HG03135 (cell line): ENCODE measurements around the gene TMEM147.
"Not testable (repeated sequence)": the region's sequence is repeated elsewhere in the genome, so short reads cannot be mapped to it uniquely, and the experiment has no call there.

Experiments used
- ATAC-seq: cut with Tn5 transposase; IDR thresholded peaks from one replicate; pipeline ENCODE4 v1.9.1; 2021; ENCODE audit warnings: mild to moderate bottlenecking, moderate library complexity; ENCODE audit not compliant: unreplicated experiment

Gene TMEM147

DNA sequence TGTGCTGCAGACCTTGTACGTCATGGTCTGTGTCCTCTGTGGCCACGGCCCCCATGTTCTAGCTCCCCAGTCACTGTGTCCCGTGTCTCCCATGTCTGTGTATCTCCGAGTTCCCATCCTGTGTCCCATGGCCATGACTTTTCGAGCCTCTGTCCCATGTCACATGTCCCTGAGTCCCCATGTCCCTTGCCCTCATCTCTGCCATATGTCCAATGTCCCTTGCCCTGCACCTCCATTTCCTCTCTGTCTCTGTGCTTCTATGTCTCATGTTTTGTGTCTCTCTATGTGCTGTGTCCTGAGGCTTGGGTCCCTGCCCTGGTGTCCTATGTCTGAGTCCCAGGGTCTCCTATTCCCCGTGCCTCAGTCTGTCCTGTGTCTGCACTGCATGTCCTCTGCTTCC is 16.0 kb downstream of the TMEM147 start:
- no peak for ATAC-seq

DNA sequence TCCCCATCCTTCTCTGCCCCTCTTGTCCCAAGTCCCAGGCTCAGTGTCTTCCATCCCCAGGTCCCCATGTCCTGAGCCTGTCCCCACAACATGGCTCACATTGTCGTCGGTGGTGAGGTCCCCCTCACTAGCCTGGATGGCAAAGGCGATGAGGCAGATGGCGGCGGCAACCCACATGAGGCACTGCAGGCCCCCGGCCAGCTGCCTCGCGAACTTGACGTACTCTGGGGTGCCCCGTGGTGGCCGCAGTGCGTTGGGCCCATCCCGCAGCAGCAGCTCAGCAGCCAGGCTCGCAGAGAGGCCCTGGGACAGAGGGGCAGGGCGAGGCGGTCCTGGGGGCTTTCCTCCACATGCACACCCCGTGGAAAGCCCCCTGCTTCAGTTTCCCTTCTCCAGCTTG is 16.9 kb downstream of the TMEM147 start:
- no peak for ATAC-seq

DNA sequence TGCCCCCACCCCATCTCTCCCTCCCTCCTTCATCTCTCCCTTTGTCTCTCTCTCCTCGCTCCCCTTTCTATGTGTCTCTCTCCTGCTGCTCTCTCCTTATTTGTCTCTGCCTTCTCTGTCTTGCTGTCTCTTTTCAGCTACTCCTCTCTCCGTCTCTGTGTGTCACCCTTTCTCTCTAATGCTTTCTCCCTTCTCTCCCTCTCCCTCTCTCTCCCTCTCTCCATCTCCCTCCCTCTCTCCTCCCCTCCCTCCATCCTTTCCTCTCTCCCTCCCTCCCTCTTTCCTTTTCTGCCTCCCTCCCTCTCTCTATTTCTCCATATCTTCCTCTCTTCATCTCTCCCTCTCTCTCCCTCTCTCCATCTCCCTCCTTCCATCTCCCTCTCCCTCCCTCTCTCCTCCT is 17.4 kb downstream of the TMEM147 start:
- no peak for ATAC-seq

DNA sequence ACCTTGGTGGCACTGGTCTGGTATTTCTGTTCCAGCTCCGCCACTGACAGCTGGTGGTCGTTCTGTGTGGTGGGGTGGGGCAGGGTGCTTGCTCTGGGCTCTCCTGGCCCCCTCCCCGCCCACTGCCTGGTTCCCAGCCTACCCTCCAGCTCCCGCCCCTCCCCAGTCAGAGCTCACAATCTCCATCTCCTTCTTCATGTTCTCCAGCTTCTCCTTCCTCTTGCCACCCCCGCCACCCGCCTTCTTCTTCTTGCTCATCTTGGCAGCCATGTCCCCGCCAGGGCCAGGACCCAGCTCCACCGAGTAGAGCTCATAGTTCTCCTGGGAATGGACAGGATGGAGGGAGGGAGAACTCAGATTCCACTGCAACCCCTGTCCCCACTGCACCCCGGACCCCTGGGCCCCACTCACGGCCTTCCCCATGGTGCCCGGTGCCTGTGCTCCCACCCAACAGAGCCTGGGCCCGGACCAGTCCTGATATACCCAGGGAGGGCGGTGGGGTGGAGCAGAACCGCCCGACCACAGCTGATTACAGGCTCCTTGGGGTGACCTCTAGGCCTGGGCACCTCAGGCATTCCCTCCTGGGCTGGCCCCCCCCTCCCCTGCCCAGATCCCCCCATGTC is 17.9 kb downstream of the TMEM147 start, which contains the start of gene ATP4A:
Gene ATP4A, minus strand, starts transcription at position 452 of the 623 bp plus-strand sequence. Its CDS starts 29 bp downstream, at position 423.
- no peak for ATAC-seq

DNA sequence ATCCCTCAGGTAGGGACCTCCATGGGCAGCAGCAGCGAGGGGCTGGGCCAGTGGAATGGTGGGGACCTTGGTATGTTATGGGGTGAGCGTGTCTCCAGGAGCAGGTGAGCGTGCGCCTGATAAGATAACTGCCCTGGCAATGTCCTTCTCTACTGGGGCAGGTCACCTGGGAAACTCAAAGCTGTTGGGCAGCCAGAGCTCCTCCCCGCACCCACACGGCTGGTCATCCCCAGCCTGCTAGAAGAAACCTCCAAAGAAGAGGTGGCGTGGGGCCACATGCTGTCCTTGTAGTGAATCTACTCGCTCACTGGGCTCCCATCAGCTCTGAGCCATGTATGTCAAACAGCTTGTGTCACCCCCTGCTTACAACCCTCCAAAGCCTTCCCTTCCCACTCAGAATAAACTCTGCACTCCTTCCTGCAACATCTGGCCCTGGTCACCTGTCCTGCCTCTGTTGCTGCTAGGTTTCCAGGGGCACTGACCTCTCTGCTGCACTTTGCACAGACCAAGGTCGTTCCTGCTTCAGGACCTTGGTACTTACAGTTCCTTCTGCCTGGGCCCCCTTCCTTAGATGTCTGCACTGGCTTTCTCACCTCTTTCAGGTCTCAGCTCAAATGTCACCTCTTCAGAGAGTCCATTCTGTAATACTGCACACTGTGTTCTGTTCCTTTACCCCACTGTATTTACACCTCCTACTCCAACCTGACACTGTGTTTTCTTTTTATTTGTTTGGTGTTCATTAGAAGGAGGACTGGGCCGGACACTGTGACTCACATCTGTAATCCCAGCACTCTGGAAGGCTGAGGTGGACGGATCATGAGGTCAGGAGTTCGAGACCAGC is 19.8 kb downstream of the TMEM147 start:
- no peak for ATAC-seq

DNA sequence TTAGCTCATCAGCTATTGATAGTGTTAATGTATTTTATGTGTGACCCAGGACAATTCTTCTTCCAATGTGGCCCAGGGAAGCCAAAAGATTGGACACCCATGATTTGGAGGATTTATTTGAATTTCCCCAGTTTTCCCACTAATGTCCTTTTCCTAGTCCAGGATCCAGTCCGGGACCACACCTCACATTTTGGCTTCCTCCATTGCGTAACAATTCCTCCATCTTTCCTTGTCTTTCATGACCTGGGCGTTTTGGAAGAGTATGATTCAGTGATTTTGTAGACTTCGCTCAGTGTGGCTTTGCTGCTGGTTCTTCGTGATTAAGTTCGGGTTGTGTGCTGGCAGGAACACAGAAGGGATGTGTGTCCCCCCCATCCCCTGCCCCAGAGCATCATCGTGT is 21.3 kb downstream of the TMEM147 start:
- no peak for ATAC-seq

DNA sequence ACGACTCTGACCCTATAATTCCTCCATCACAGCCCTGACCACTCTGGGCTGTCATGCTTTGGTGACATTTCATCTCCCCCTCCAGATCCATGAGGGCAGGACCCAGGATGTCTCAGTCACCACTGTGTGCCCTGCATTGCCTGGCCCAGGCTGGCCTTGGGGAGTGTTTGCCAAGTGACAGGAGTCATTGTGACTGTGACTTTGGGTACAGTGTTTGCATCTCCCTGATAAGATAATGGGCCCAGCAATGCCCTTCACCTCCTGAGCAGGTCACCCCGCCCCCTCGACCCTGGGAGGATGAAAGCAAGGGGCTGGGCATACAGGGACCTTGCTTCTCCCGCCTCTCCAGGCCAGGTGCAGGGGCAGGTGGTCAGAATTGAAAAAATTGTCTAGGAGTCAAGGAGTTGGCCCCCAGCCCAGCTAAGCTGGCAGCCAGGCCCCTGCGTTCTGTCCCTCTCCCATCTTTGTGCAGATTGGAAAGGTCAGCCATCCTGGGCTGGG is 23.9 kb downstream of the TMEM147 start:
- no peak for ATAC-seq

DNA sequence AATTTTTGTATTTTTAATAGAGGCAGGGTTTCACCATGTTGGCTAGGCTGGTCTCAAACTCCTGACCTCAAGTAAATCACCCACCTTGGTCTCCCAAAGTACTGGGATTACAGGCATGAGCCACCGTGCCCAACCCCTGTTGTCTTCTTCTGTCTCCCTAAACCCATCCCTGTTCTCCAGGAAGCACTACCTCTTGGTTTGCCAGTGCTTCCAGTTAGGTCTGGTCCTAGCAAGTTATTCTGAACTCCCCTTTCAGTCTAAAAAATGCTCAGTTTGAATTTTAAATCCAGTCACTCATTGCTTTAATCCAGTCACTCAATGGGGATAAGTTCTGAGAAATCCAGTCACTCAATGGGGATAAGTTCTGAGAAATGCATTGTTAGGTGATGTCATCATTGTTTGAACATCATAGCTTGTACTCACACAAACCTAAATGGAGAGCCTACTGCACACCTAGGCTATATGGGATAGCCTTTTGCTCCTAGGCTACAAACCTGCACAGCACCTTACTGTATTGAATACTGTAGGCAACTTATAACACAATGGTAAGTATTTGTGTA is 26.1 kb downstream of the TMEM147 start:
- ATAC-seq = no peak

DNA sequence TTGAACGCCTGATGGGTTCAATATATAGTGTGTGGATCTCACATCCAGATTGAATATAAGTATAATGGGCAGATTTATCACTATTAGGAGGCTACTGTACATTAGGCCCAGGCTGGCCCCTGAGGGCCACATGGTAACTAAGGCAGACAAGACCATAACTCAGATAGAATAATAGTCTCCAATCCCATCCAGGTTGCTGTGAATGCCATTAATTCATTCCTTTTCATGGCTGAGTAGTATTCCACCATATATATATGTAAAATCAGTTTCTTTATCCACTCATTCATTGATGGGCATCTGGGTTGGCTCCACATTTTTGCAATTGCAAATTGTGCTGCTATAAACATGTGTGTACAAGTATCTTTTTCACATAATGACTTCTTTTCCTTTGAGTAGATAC is 32.5 kb downstream of the TMEM147 start:
- no peak for ATAC-seq

DNA sequence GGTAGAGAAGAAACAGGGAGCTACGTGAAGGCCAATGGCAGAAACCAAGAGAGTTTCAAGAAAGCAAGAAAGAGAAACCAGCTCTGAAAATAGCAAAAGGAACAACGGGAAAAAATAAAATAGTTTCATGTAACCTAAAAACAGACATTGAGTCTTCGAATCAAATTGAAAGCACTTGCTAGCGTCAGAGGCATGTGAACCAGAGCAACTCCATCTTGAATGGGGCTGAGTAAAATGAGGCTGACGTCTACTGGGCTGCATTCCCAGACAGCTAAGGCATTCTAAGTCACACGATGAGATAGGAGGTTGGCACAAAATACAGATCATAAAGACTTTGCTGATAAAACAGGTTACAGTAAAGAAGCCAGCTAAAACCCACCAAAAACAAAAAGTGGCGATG is 33.3 kb downstream of the TMEM147 start:
- ATAC-seq = no peak

DNA sequence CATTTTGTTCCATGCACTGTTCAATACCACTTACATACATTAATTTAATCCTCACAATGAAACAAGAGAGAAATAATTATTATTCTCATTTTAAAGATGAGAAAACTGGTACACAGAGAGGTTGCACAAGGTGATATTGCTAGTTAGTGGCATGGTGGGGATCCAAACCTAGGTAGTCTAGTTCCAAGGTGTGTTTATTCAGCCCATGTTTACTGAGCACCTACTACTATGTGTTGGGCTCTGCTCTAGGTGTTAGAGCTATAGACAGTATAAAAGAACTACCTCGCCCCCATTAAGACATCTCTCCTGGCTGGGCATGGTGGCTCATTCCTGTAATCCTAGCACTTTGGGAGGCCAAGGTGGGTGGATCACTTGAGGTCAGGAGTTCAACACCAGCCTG is 37.3 kb downstream of the TMEM147 start:
- ATAC-seq = no peak

DNA sequence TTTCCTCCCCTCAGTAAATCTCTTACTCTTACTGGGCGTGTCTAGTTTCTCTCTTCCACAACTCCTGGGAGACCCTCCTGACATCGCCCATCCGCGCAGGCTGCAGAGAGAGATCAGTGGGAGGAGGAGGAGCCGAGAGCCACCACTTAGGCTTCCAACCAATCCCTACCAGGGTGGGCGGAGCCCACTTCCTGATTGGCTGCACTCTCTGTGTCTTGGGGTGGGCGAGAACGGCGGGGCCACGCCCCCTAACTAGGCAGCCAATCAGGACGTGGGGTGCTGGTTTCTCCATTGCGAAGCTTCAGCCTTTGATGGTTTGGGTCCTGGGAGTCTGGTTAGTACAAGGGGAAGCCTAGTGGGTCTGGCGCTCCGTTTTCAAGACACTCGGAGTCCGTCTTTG is 40.4 kb downstream of the TMEM147 start, which contains the start of gene PMIS2:
Gene PMIS2, plus strand, starts transcription at position 326 of the 400 bp plus-strand sequence. CDS start 87 bp downstream, outside the sequence.
- no peak for ATAC-seq

DNA sequence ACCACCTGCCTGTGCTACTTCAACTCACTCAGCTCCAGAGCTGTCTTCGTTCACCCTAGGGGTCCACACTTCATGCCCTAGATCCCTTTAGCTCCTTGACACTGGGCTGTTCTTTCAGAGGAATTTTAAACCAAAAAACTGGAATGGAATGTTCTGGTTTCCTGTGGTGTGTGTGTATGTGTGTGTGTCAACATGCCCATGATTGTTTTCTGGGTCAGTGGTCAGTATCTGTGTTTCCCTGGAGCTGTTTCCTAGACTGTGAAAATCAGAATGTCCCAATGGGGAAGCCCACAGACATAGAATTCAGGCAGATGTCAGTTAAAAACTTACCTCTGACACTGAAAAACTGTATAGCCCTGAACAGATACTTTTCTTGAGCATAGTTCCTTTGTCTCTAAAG is 41.9 kb downstream of the TMEM147 start:
- no peak for ATAC-seq

DNA sequence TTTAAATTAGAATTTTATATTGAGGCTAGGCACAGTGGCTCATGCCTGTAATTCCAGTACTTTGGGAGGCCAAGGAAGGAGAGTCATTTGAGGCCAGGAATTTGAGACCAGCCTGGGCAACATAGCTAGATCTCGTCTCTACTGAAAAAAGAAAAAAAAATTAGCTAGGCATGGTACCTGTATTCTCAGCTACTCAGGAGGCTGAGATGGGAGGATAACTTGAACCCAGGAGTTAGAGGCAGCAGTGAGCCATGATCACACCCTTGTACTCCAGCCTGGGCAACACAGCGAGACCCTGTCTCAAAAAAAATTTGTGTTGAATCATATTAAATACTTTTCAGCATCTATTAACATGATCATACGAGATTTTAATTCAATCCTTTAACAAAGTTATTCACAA is 45.4 kb downstream of the TMEM147 start:
- ATAC-seq = no peak

DNA sequence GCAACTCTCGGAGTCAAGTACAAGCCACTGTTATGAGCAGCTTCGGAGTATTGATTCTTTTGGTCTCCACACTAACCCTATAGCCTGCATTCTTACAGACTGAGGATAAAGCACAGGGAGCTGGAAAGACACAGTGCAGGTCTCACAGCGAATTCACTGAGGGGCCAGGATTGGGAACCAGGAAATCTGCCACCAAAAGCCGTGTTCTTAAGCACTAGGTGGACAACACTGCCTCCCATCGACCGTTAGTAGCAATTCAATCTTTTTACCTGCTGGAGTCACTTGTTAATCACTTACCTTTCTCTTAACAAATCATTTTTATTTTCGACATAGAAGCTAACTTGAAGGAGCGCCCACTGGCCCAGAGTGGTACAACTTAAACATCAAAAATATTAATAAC is 46.8 kb downstream of the TMEM147 start:
- ATAC-seq = no peak

DNA sequence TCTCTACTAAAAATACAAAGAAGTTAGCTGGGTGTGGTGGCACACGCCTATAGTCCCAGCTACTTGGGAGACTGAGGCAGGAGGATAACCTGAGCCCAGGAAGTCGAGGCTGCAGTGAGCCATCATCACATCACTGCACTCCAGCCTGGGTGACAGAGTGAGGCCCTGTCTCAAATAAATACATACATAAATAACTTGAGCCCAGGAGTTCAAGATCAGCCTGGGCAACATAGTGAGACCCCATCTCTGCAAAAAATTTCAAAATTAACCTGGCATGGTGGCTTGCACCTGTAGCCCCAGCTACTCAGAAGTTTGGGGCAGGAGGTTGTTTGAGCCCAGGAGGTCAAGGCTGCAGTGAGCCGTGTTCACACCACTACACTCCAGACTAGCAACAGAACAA is 49.6 kb downstream of the TMEM147 start:
- ATAC-seq = not testable (repeated sequence)

DNA sequence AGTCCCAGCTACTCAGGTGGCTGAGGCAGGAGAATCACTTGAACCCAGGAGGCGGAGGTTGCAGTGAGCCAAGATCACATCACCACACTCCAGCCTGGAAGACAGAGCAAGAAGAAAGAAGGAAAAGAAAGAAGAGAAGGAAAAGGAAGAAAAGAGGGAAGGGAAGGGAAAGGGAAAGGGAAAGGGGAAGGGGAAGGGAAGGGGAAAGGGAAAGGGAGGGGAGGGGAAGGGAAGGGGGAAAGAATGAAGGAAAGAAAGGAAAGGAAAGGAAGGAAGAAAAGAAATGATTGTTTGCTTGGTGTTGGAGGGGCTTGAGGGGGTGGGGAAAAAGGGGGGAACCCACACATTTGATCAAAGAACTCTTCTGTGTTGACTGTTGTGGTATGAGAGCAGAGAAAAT is 50.5 kb downstream of the TMEM147 start:
- no peak for ATAC-seq

DNA sequence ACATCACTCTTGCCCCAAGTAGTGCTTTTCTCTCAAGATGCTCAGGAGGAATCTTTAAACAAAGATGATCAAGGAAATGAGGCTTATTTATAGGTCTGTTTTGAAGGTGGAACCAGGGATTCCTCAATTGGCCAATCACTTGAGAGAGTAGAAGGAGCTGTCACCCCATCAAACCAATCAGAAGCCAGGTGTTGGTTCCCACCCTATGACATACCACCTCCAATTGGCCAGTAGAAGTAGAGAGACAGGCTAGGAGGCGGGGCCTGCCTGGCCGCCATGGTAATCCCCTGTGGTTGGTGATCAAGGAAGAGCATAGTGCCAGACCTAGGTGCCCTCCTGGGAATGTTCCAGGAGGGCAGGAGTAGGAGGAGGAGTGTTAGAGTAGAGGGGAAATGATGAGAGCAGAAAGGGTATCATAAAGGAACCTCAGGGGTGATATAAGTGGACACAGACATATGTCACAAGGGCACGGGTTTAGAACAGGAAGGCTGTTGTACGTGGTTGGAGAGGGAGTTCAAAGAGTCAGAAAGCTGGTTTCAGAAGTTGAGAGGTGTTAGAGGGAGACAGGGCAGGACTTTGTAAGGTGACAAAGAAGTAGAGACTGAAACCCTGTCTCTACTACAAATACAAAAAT is 51.1 kb downstream of the TMEM147 start:
- ATAC-seq = no peak
